SU-DHL-6 (cell line): ENCODE results near the gene TMEM52B.

Experiments
- H2AFZ ChIP-seq: fragments of 200-600 bp; sonication (generic); 2 replicates; pipeline ENCODE4 v1.6.1; 2014; ENCODE audit warnings: low read depth, mild to moderate bottlenecking, moderate library complexity, mixed read lengths, antibody characterized with exemption, low read length; ENCODE audit not compliant: severe bottlenecking
- H3F3A ChIP-seq: fragments of 200-600 bp; shearing (Covaris generic); 2 replicates; pipeline ENCODE4 v1.6.0; 2016; ENCODE audit warnings: antibody characterized with exemption, mild to moderate bottlenecking; ENCODE audit not compliant: insufficient read depth
- H3K27ac ChIP-seq: fragments of 200-600 bp; sonication (generic); 2 replicates; pipeline ENCODE4 v1.5.1; 2016; ENCODE audit warnings: low read depth, mild to moderate bottlenecking, low read length, moderate library complexity, mixed read lengths
- H3K27me3 ChIP-seq: fragments of 200-600 bp; sonication (generic), shearing (Covaris generic); 2 replicates; pipeline ENCODE4 v1.6.0; 2014; ENCODE audit warnings: mild to moderate bottlenecking, low read length
- H3K36me3 ChIP-seq: fragments of 200-600 bp; sonication (generic); 2 replicates; pipeline ENCODE4 v1.6.1; 2014; ENCODE audit warnings: mild to moderate bottlenecking, low read length, mixed read lengths
- H3K4me2 ChIP-seq: fragments of 300-600, 200-600 bp; shearing (Covaris generic), sonication (generic); 2 replicates; pipeline ENCODE4 v1.6.0; 2014; ENCODE audit warnings: low read length, low read depth, mild to moderate bottlenecking; ENCODE audit not compliant: poor library complexity, severe bottlenecking
- H3K4me3 ChIP-seq: fragments of 200-600 bp; sonication (generic); 2 replicates; pipeline ENCODE4 v1.5.1; 2014; ENCODE audit warnings: antibody characterized with exemption, low read length, mild to moderate bottlenecking, mixed read lengths; ENCODE audit not compliant: insufficient read depth, poor library complexity, severe bottlenecking
- H3K79me2 ChIP-seq: fragments of 200-600 bp; sonication (generic); 2 replicates; pipeline ENCODE4 v1.6.1; 2014; ENCODE audit warnings: mild to moderate bottlenecking, low read length, moderate library complexity; ENCODE audit not compliant: insufficient read depth
- H3K9ac ChIP-seq: fragments of 200-600 bp; sonication (generic); 2 replicates; pipeline ENCODE4 v1.7.0; 2014; ENCODE audit warnings: mild to moderate bottlenecking, low read length
- H3K9me2 ChIP-seq: fragments of 200-600 bp; sonication (generic); replicated peaks from 2 replicates; pipeline ENCODE4 v1.6.1; 2014; ENCODE audit warnings: low read length; ENCODE audit not compliant: insufficient read depth
- H3K9me3 ChIP-seq: fragments of 200-600 bp; sonication (generic); 2 replicates; pipeline ENCODE4 v1.6.1; 2014; ENCODE audit warnings: low read length, mixed read lengths; ENCODE audit not compliant: insufficient read depth
- H4K20me1 ChIP-seq: fragments of 200-600 bp; sonication (generic); 2 replicates; pipeline ENCODE4 v1.6.1; 2014; ENCODE audit warnings: low read depth, mild to moderate bottlenecking, antibody characterized with exemption, low read length, moderate library complexity, mixed read lengths
- CTCF ChIP-seq: fragments of 200-600 bp; sonication (generic); IDR thresholded peaks from one replicate; pipeline ENCODE4 v1.5.1; 2017; ENCODE audit warnings: antibody characterized with exemption, mild to moderate bottlenecking, low read length, moderate library complexity; ENCODE audit not compliant: insufficient read depth, poor library complexity, severe bottlenecking
- EZH2phosphoT487 ChIP-seq: fragments of 200-600 bp; sonication (generic), shearing (Covaris generic); conservative IDR thresholded peaks from 2 replicates; pipeline ENCODE4 v1.6.1; 2018; ENCODE audit warnings: mild to moderate bottlenecking, antibody characterized with exemption, low read length, moderate library complexity, mixed read lengths

The TMEM52B gene

GRCh38 chr12:10169104-10169503 is 9.7 kb upstream of the TMEM52B start:
- Histone ChIP-seq H3K27me3 (no peaks in the 10 kb centered on the region), H3F3A (no peaks in the 10 kb centered on the region), H3K36me3 (no peaks in the 10 kb centered on the region), H2AFZ (no peak overlapping the region), H3K4me3 (no peak overlapping the region), H3K9me3 (no peaks in the 10 kb centered on the region), H3K79me2 (no peaks in the 10 kb centered on the region), H3K9me2 (no peaks in the 10 kb centered on the region), H4K20me1 (no peaks in the 10 kb centered on the region), H3K9ac (no peak overlapping the region), H3K27ac (no peak overlapping the region), H3K4me2 (no peak overlapping the region)
- TF ChIP-seq CTCF (no peak), EZH2phosphoT487 (no peak)

- no peak overlapping the region for H3K27ac ChIP-seq
- no peak overlapping the region for H3K4me3 ChIP-seq
- H4K20me1 ChIP-seq, result no peaks in the 10 kb centered on the region
- no peaks in the 10 kb centered on the region for H3K9me3 ChIP-seq
- no peak overlapping the region for H3K4me2 ChIP-seq
- H3K79me2 ChIP-seq, result no peaks in the 10 kb centered on the region
- H2AFZ ChIP-seq, result no peak overlapping the region
- no peaks in the 10 kb centered on the region for H3K9me2 ChIP-seq
- H3K36me3 ChIP-seq, result no peaks in the 10 kb centered on the region
- no peaks in the 10 kb centered on the region for H3F3A ChIP-seq
- no peaks in the 10 kb centered on the region for H3K27me3 ChIP-seq
- TF ChIP-seq CTCF (no peak), EZH2phosphoT487 (no peak)
- no peak overlapping the region for H3K9ac ChIP-seq
Measured at GRCh38 chr12:10170216-10170615, 8.6 kb upstream of the TMEM52B start.

- H3K79me2 ChIP-seq, result no peaks in the 10 kb centered on the region
- no peaks in the 10 kb centered on the region for H3K27me3 ChIP-seq
- H3K27ac ChIP-seq, result no peak within 1 kb of the TSS
- H4K20me1 ChIP-seq, result no peaks in the 10 kb centered on the region
- no peaks in the 10 kb centered on the region for H3K36me3 ChIP-seq
- H3K9ac ChIP-seq, result no peak within 1 kb of the TSS
- no peaks in the 10 kb centered on the region for H3K9me2 ChIP-seq
- no peaks in the 10 kb centered on the region for H3F3A ChIP-seq
- TF ChIP-seq EZH2phosphoT487 (no peak), CTCF (no peak)
- H3K4me2 ChIP-seq, result no peak within 1 kb of the TSS
- no peaks in the 10 kb centered on the region for H3K9me3 ChIP-seq
- no peak within 1 kb of the TSS for H2AFZ ChIP-seq
- no peak within 1 kb of the TSS for H3K4me3 ChIP-seq
Measured at GRCh38 chr12:10171973-10172728, 6.7 kb upstream of the TMEM52B start, which contains the start of gene OLR1. OLR1 (minus strand) TSS chr12:10172132; CDS start chr12:10172077, 55 bp downstream.
